Measurements from ENCODE around the gene MPP7. TPM values are rescaled to one million over a fixed set of nuclear protein-coding genes. Genes with fewer than 3 reads are reported as not detected.
"Not testable (repeated sequence)": the region's sequence is repeated elsewhere in the genome, so short reads cannot be mapped to it uniquely, and the experiment has no call there.

The MPP7 gene
- polyA plus RNA-seq, 1 experiment = 0.94 TPM

DNA sequence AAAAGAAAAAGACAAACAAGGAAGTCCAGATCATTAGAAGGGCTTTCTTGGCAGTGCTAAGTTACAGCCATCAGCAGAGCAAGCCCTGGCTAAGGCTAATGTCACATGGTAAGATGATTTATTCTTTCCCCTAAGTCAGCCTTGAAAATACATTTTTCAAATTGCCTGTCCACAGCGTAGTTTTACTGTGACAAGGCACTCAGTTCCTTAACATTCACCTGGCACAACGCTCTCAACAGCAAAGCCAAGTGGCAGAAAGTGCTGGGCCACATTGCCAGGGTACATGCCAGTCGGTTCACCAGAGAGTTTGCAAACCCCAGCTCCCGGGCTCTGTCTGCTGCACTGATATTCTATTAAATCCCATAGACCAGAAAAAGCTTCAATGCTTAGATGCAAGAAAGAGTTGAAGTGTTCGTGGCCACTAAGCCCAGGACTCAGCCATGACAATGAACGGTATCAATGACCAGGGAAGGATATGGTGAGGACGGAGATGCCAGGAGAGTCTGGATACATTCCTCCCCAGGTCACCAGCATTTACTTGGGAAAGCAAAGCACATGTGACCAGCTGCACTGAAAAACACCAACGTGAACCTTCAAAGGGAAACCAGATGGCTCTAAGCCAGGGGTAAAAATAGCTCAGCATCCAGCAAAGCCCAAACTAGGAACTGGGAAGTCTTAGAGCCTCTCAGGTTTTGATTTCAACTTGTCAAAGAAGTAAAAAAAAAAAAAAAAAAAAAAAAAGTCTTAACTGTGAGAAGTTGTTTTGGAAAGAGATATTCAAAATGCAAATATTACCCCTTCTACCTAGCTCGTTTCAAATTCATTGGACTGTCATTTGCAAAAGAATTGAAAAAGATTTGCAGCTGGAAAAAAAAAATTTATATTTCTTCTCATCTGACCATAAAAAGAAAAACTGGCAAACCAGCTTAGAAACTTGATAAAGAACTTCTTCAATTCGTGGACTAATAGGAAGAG is 23.9 kb upstream of the MPP7 start:
- Histone ChIP-seq H3K9me3 (ENCODE audit: control insufficient read depth, insufficient read depth, low read length) (no peaks in the 10 kb centered on the region), H3K4me3 (ENCODE audit: low read depth, low read length) (no peak overlapping the region), H3K27me3 (ENCODE audit: control insufficient read depth, insufficient read depth, low read length) (no peaks in the 10 kb centered on the region), H3K27ac (ENCODE audit: low read depth, low read length) (no peak overlapping the region)
- ChIA-PET POLR2A (interaction anchor here (0.7 kb wide), 1 partner anchor 930 kb away, joined by 7 read pairs; no protein-coding TSS in a partner anchor), CTCF (interaction anchor here (0.7 to 3.3 kb wide), 7 partner anchors 8 to 1059 kb away, joined by 4 to 19 read pairs (median 8); partner anchors contain the start of gene MPP7)
- TF ChIP-seq, protein P1, sequence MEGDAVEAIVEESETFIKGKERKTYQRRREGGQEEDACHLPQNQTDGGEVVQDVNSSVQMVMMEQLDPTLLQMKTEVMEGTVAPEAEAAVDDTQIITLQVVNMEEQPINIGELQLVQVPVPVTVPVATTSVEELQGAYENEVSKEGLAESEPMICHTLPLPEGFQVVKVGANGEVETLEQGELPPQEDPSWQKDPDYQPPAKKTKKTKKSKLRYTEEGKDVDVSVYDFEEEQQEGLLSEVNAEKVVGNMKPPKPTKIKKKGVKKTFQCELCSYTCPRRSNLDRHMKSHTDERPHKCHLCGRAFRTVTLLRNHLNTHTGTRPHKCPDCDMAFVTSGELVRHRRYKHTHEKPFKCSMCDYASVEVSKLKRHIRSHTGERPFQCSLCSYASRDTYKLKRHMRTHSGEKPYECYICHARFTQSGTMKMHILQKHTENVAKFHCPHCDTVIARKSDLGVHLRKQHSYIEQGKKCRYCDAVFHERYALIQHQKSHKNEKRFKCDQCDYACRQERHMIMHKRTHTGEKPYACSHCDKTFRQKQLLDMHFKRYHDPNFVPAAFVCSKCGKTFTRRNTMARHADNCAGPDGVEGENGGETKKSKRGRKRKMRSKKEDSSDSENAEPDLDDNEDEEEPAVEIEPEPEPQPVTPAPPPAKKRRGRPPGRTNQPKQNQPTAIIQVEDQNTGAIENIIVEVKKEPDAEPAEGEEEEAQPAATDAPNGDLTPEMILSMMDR (IDR thresholded peaks at IDR 0.05; ENCODE audit: low read depth, low read length) = no peak
- no peak for DNase-seq (ENCODE audit: low read depth, low spot score)

DNA sequence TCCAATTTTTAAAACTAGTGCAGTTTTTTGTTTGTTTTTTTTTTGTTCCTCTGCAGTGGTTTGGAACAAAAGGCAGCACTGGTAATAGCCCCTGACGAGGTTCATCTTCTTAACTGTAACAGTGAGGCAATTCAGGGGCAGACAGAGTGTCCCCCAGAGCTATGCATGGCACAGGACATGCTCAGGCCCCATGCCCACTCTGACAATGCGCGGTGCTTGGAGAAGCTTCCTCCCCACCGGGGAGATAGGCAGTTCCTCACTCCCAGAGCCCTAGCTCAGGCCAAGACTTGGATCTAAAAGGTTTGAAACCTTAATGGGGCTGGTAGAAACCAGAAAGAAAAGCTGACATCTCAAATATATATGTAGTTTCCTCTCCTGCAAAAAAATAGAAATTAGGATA is 17.9 kb upstream of the MPP7 start:
- TF ChIP-seq, protein P1 (IDR thresholded peaks at IDR 0.05; ENCODE audit: low read depth, low read length) = no peak
- POLR2A ChIA-PET = no interaction called here
- CTCF ChIA-PET = interaction anchor here (0.6 kb wide), 1 partner anchor 70 kb away, joined by 4 read pairs; no protein-coding TSS in a partner anchor

DNA sequence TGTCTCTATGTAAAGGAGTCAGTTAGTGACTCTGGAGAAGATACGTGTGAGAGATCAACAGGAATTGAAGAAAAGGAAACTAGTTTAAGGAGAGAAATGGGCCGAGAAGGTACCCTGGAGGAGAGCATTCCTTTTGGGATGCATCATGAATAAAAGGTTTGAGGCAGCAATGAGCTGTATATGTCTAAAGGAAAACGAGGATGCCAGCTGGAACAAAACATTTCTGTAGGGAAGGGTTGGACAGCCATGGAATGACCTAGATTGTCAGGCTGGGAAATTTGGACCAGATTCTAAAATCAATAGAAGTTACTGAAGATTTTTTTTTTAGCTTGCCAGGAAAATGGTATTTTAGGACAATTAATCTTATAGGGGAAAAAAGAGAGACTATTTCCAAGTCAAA is 17.2 kb upstream of the MPP7 start:
- TF ChIP-seq, protein P1 (IDR thresholded peaks at IDR 0.05; ENCODE audit: low read depth, low read length) = no peak
- H3K9me3 ChIP-seq (ENCODE audit: control insufficient read depth, insufficient read depth, low read length) = no peaks in the 10 kb centered on the region
- DNase-seq (ENCODE audit: low read depth, low spot score) = no peak

More for the DNA sequence above, 17.9 kb upstream of the MPP7 start:
- no peak overlapping the region for H3K27ac ChIP-seq (ENCODE audit: low read depth, low read length)
- DNase-seq (ENCODE audit: low read depth, low spot score) = no peak
- no peaks in the 10 kb centered on the region for H3K9me3 ChIP-seq (ENCODE audit: control insufficient read depth, insufficient read depth, low read length)
- H3K4me3 ChIP-seq (ENCODE audit: low read depth, low read length) = no peak overlapping the region
- peaks cover 4% of the 10 kb centered on the region for H3K27me3 ChIP-seq (ENCODE audit: control insufficient read depth, insufficient read depth, low read length)

DNA sequence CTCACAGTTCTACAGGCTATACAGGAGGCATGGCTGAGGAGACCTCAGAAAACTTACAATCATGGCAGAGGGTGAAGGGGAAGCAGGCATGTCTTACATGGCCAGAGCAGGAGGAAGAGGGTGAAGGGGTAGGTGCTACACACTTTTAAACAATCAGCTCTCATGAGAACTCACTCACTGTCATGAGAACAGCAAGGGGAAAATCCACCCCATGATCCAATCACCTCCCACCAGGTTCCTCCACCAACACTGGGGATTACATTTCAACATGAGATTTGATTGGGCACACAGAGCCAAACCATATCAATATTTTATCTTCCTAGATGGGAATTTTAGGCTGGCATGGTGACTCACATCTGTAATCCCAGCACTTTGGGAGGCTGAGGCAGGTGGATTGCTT is 16.2 kb upstream of the MPP7 start:
- H3K27ac ChIP-seq (ENCODE audit: low read depth, low read length); DNase-seq (ENCODE audit: low read depth, low spot score); POLR2A ChIA-PET; H3K27me3 ChIP-seq (ENCODE audit: control insufficient read depth, insufficient read depth, low read length); H3K4me3 ChIP-seq (ENCODE audit: low read depth, low read length); H3K9me3 ChIP-seq (ENCODE audit: control insufficient read depth, insufficient read depth, low read length): not testable (repeated sequence)
- CTCF ChIA-PET = interaction anchor here (1.6 kb wide), 1 partner anchor 74 kb away, joined by 4 read pairs; no protein-coding TSS in a partner anchor

More for the DNA sequence above, 17.2 kb upstream of the MPP7 start:
- Histone ChIP-seq H3K27ac (ENCODE audit: low read depth, low read length) (no peak overlapping the region), H3K4me3 (ENCODE audit: low read depth, low read length) (no peak overlapping the region), H3K27me3 (ENCODE audit: control insufficient read depth, insufficient read depth, low read length) (peaks cover 4% of the 10 kb centered on the region)
- ChIA-PET CTCF (interaction anchor here (0.6 to 1.6 kb wide), 2 partner anchors 69 to 73 kb away, joined by 4 read pairs; no protein-coding TSS in a partner anchor), POLR2A (no interaction called here)

DNA sequence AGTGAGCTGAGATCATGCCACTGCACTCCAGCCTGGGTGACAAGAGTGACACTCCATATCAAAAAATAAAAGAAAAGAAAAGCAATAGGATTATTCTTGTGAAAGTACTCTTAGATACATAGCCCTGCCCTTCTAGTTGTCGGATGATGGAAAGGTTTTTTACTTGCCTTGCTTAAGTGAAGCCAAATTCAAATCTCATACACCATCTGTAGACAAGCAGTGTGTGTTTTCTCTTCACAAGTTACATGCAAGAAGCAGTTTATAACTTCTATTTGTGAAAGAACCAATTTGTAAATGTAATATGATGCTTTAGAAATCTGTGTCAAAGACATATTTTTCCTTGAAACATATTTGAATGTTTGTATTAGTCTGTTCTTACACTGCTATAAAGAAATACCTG is 15.8 kb upstream of the MPP7 start:
- peaks cover 8% of the 10 kb centered on the region for H3K27me3 ChIP-seq (ENCODE audit: control insufficient read depth, insufficient read depth, low read length)
- no peak overlapping the region for H3K27ac ChIP-seq (ENCODE audit: low read depth, low read length)
- POLR2A ChIA-PET = no interaction called here
- CTCF ChIA-PET = interaction anchor here (1.5 kb wide), 1 partner anchor 63 kb away, joined by 3 read pairs; no protein-coding TSS in a partner anchor
- TF ChIP-seq, protein P1 (IDR thresholded peaks at IDR 0.05; ENCODE audit: low read depth, low read length) = no peak
- no peak for DNase-seq (ENCODE audit: low read depth, low spot score)
- no peaks in the 10 kb centered on the region for H3K9me3 ChIP-seq (ENCODE audit: control insufficient read depth, insufficient read depth, low read length)
- no peak overlapping the region for H3K4me3 ChIP-seq (ENCODE audit: low read depth, low read length)
